ENCODE results near the gene RAB24. TPM values are rescaled to one million over a fixed set of nuclear protein-coding genes. Genes with fewer than 3 reads are reported as not detected.
"Not testable (repeated sequence)": the region's sequence is repeated elsewhere in the genome, so short reads cannot be mapped to it uniquely, and the experiment has no call there.

The RAB24 gene
- total RNA-seq, 1 donor from 2014 or later = 36.7 TPM

DNA sequence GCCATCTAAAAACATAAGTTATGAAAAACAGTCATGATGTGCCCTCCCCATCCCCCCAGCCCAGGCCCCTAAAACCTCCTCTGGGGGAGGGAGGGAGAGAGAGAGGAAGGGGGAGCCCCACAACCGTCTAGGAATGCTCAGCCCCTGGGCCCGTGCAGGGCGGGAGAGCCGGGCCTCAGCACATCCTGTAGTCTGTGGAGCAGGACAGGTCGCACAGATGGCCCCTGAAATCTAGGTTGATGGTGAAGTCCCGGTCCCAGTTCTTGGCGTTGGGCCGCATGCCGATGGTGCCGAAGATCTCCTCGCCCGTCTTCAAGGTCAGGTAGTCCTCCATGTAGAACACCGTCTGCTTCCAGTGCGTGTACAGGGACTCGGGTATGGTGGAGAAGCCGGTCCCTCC is 38.1 kb downstream of the RAB24 start:
- TF ChIP-seq, protein P1, sequence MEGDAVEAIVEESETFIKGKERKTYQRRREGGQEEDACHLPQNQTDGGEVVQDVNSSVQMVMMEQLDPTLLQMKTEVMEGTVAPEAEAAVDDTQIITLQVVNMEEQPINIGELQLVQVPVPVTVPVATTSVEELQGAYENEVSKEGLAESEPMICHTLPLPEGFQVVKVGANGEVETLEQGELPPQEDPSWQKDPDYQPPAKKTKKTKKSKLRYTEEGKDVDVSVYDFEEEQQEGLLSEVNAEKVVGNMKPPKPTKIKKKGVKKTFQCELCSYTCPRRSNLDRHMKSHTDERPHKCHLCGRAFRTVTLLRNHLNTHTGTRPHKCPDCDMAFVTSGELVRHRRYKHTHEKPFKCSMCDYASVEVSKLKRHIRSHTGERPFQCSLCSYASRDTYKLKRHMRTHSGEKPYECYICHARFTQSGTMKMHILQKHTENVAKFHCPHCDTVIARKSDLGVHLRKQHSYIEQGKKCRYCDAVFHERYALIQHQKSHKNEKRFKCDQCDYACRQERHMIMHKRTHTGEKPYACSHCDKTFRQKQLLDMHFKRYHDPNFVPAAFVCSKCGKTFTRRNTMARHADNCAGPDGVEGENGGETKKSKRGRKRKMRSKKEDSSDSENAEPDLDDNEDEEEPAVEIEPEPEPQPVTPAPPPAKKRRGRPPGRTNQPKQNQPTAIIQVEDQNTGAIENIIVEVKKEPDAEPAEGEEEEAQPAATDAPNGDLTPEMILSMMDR (IDR thresholded peaks at IDR 0.05) = no peak
- no peak for DNase-seq (ENCODE audit: low spot score)
- H3K27me3 Mint-ChIP-seq (ENCODE audit: low read depth) = no peaks in the 10 kb centered on the region
- H3K9me3 Mint-ChIP-seq (ENCODE audit: low read depth) = no peaks in the 10 kb centered on the region
- H3K4me3 Mint-ChIP-seq (ENCODE audit: unreplicated experiment) = no peak overlapping the region
- H3K27ac Mint-ChIP-seq (ENCODE audit: unreplicated experiment) = no peak overlapping the region
- peaks cover 6% of the 10 kb centered on the region for H3K4me1 Mint-ChIP-seq (ENCODE audit: low read depth)
- H3K36me3 Mint-ChIP-seq (ENCODE audit: low read depth) = peaks cover 17% of the 10 kb centered on the region

DNA sequence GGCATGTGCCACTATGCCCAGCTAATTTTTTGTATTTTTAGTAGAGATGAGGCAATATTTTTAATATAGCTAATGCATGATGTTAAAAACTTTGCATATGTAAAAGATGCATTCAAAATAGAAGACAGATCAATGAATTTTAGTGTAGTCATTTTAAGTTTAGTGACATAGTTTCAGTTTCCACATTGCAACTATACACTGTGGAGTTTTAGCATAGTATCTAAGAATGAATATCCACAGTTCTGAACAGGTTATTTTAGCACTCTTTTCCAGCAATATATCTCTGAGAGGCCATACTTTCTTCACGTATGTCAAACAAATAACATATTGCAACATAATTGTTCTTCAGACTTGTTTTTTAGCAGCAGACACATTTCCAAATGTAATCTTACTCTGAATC is 39.3 kb downstream of the RAB24 start:
- DNase-seq (ENCODE audit: low spot score) = no peak
- Mint-ChIP-seq H3K4me3 (ENCODE audit: unreplicated experiment) (no peak overlapping the region), H3K36me3 (ENCODE audit: low read depth) (peaks cover 19% of the 10 kb centered on the region), H3K4me1 (ENCODE audit: low read depth) (peaks cover 5% of the 10 kb centered on the region), H3K27me3 (ENCODE audit: low read depth) (no peaks in the 10 kb centered on the region), H3K27ac (ENCODE audit: unreplicated experiment) (no peak overlapping the region), H3K9me3 (ENCODE audit: low read depth) (no peaks in the 10 kb centered on the region)
- TF ChIP-seq, protein P1 (IDR thresholded peaks at IDR 0.05) = no peak

DNA sequence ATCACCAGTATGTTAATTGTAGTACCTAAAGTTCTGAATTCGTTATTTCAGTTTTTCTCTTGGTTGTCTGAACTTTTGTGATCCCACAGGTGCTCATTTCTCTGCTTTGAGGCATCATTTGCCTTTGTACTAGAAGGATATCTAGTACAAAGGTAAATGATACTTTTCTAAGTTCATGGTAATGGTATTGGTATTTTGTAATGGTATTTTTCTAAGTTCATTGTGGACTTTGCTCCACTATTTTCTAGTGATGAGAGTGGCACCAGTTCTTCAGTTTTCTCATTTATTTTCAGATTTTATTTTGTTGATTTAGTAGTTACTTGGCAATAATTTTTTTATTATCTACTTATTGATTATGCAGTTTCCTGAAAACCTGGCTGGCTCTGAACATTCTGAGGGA is 42.0 kb downstream of the RAB24 start:
- Mint-ChIP-seq H3K4me3 (ENCODE audit: unreplicated experiment) (no peak overlapping the region), H3K27ac (ENCODE audit: unreplicated experiment) (no peak overlapping the region), H3K27me3 (ENCODE audit: low read depth) (no peaks in the 10 kb centered on the region), H3K9me3 (ENCODE audit: low read depth) (no peaks in the 10 kb centered on the region), H3K4me1 (ENCODE audit: low read depth) (peaks cover 4% of the 10 kb centered on the region), H3K36me3 (ENCODE audit: low read depth) (peaks cover 22% of the 10 kb centered on the region)
- no peak for DNase-seq (ENCODE audit: low spot score)
- TF ChIP-seq, protein P1 (IDR thresholded peaks at IDR 0.05) = no peak

DNA sequence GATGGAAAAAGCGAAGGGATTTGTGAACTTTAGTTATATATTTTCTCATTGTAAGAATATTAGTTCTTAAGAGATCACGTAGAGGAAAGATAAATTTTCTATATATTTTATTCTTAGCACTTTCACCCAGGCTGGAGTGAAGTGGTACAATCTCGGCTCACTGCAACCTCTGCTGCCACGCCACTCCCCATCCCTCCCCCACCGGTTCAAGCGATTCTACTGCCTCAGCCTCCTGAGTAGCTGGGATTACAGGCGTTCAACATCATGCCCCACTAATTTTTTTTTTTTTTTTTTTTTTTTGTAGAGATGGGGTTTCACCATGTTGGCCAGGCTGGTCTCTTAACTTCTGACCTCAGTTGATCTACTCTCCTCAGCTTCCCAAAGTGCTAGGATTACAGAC is 42.6 kb downstream of the RAB24 start:
- no peak for DNase-seq (ENCODE audit: low spot score)
- Mint-ChIP-seq H3K27me3 (ENCODE audit: low read depth) (no peaks in the 10 kb centered on the region), H3K4me1 (ENCODE audit: low read depth) (peaks cover 7% of the 10 kb centered on the region), H3K27ac (ENCODE audit: unreplicated experiment) (no peak overlapping the region), H3K9me3 (ENCODE audit: low read depth) (no peaks in the 10 kb centered on the region), H3K36me3 (ENCODE audit: low read depth) (peaks cover 18% of the 10 kb centered on the region), H3K4me3 (ENCODE audit: unreplicated experiment) (no peak overlapping the region)
- TF ChIP-seq, protein P1 (IDR thresholded peaks at IDR 0.05) = no peak

DNA sequence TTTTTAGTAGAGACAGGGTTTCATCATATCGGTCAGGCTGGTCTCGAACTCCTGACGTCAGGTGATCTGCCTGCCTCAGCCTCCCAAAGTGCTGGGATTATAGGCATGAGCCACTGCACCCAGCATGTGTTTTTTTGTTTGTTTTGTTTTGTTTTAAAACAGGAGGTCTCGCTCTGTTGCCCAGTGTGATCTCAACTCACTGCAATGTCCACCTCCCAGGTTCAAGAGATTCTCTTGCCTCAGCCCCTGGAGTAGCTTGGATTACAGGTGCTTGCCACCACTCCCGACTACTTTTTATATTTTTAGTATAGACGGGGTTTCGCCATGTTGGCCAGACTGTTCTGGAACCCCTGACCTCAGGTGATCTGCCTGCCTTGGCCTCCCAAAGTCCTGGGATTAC is 44.8 kb downstream of the RAB24 start:
- not testable (repeated sequence) for H3K27me3 Mint-ChIP-seq (ENCODE audit: low read depth); H3K27ac Mint-ChIP-seq (ENCODE audit: unreplicated experiment); DNase-seq (ENCODE audit: low spot score); H3K9me3 Mint-ChIP-seq (ENCODE audit: low read depth); H3K4me3 Mint-ChIP-seq (ENCODE audit: unreplicated experiment)
- peaks cover 12% of the 10 kb centered on the region for H3K4me1 Mint-ChIP-seq (ENCODE audit: low read depth)
- peaks cover 21% of the 10 kb centered on the region for H3K36me3 Mint-ChIP-seq (ENCODE audit: low read depth)

DNA sequence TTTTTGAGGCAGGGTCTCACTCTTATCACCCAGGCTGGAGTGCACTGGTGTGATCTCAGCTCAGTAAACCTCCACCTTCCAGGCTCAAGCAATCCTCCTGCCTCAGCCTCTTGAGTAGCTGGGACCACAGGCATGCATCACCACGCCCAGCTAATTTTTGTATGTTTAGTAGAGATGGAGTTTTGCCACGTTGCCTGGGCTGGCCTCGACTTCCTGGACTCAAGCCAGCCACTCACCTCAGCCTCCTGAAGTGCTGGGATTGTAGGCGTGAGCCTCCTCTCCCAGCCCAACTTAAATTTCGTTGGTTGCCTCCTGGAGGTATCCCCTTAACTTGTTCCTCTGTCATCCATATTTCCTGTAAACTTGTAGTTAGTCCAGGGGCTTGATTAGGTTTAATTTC is 47.2 kb downstream of the RAB24 start:
- no peak for DNase-seq (ENCODE audit: low spot score)
- H3K27me3 Mint-ChIP-seq (ENCODE audit: low read depth) = no peaks in the 10 kb centered on the region

More for the DNA sequence above, 47.2 kb downstream of the RAB24 start:
- Mint-ChIP-seq H3K36me3 (ENCODE audit: low read depth) (peaks cover 23% of the 10 kb centered on the region), H3K27ac (ENCODE audit: unreplicated experiment) (no peak overlapping the region), H3K9me3 (ENCODE audit: low read depth) (no peaks in the 10 kb centered on the region), H3K4me3 (ENCODE audit: unreplicated experiment) (no peak overlapping the region), H3K4me1 (ENCODE audit: low read depth) (peaks cover 12% of the 10 kb centered on the region)
- TF ChIP-seq, protein P1 (IDR thresholded peaks at IDR 0.05) = no peak

All from chondrocyte (in vitro differentiated cells).